CD14-positive monocyte (primary cell): ENCODE results near the gene HCK. TPM values are rescaled to one million over a fixed set of nuclear protein-coding genes. Genes with fewer than 3 reads are reported as not detected.

Experiments used
- DNase-seq, 3 donors: peaks; one replicate each; pipeline ENCODE4 v3.0.0-alpha.2; 2011 to 2022
- H2AFZ ChIP-seq: 2 replicates; pipeline ENCODE4 v1.6.0; 2012; ENCODE audit warnings: mild to moderate bottlenecking, low read depth, low read length, inconsistent platforms; ENCODE audit not compliant: insufficient read depth, poor library complexity, severe bottlenecking
- H3K27ac ChIP-seq, 2 donors: 1 replicate in 1 of 2; 2 replicates in 1 of 2; pipeline ENCODE4 v1.5.1; 2012 to 2013; ENCODE audit warnings: low read length in 2 of 2, control low read depth in 1 of 2, inconsistent platforms in 1 of 2, low read depth in 1 of 2, mild to moderate bottlenecking in 1 of 2
- H3K27me3 ChIP-seq, 2 donors: one replicate each; pipeline versions ENCODE4 v1.6.0 to v1.6.1; 2011 to 2013; ENCODE audit warnings: low read length in 2 of 2; ENCODE audit not compliant: control insufficient read depth in 2 of 2, insufficient read depth in 2 of 2
- H3K36me3 ChIP-seq, 2 donors: replicated peaks in 1 of 2; 1 replicate in 1 of 2; 2 replicates in 1 of 2; pipeline versions ENCODE4 v1.5.1 to v1.6.1; 2012 to 2013; ENCODE audit warnings: low read length in 2 of 2, control low read depth in 1 of 2, inconsistent platforms in 1 of 2, mild to moderate bottlenecking in 1 of 2; ENCODE audit not compliant: insufficient read depth in 2 of 2, control insufficient read depth in 1 of 2
- H3K4me1 ChIP-seq, 2 donors: 1 replicate in 1 of 2; 2 replicates in 1 of 2; pipeline versions ENCODE4 v1.5.1 to v1.6.1; 2012 to 2013; ENCODE audit warnings: low read length in 2 of 2, control low read depth in 1 of 2, inconsistent platforms in 1 of 2, mild to moderate bottlenecking in 1 of 2, moderate library complexity in 1 of 2; ENCODE audit not compliant: insufficient read depth in 2 of 2, control insufficient read depth in 1 of 2
- H3K4me2 ChIP-seq: replicated peaks from 2 replicates; pipeline ENCODE3; 2012; ENCODE audit warnings: low read length, moderate library complexity, mild to moderate bottlenecking; ENCODE audit not compliant: poor library complexity, severe bottlenecking; ENCODE audit errors: extremely low read depth
- H3K4me3 ChIP-seq, 3 experiments: fragments of 200-600 bp in 1 of 3; sonication (generic) in 1 of 3; replicated peaks in 1 of 3; 1 replicate in 2 of 3; 2 replicates in 1 of 3; pipeline ENCODE4 v1.5.1; 2011 to 2013; ENCODE audit warnings: low read length in 3 of 3, mild to moderate bottlenecking in 3 of 3, control low read depth in 2 of 3, low read depth in 2 of 3, inconsistent platforms in 1 of 3, moderate library complexity in 1 of 3
- H3K79me2 ChIP-seq: 2 replicates; pipeline ENCODE4 v1.6.0; 2012; ENCODE audit warnings: mild to moderate bottlenecking, control low read depth, inconsistent platforms, low read length, moderate library complexity; ENCODE audit not compliant: insufficient read depth
- H3K9ac ChIP-seq: 2 replicates; pipeline ENCODE4 v1.6.0; 2017; ENCODE audit warnings: low read length, mild to moderate bottlenecking; ENCODE audit not compliant: insufficient read depth, poor library complexity, severe bottlenecking
- H3K9me3 ChIP-seq, 2 donors: replicated peaks in 1 of 2; 1 replicate in 1 of 2; 2 replicates in 1 of 2; pipeline versions ENCODE4 v1.5.1 to v1.6.1; 2012 to 2013; ENCODE audit warnings: low read length in 2 of 2, control low read depth in 1 of 2; ENCODE audit not compliant: control insufficient read depth in 1 of 2, insufficient read depth in 1 of 2
- H4K20me1 ChIP-seq: 2 replicates; pipeline ENCODE4 v1.6.0; 2012; ENCODE audit warnings: mild to moderate bottlenecking, low read length, control low read depth, moderate library complexity; ENCODE audit not compliant: insufficient read depth
- H3K27ac Mint-ChIP-seq, 7 donors: one replicate each; pipeline ENCODE4 v1.8.0; 2020; ENCODE audit warnings: mild to moderate bottlenecking in 7 of 7, mixed read lengths in 7 of 7, moderate library complexity in 6 of 7, inconsistent platforms in 2 of 7
- H3K27me3 Mint-ChIP-seq, 3 donors: one replicate each; pipeline ENCODE4 v1.8.0; 2021 to 2022; ENCODE audit warnings: low read depth in 3 of 3, mild to moderate bottlenecking in 3 of 3, mixed read lengths in 3 of 3, moderate library complexity in 3 of 3, inconsistent platforms in 1 of 3
- H3K36me3 Mint-ChIP-seq, 2 donors: one replicate each; pipeline ENCODE4 v1.8.0; 2020; ENCODE audit warnings: mixed read lengths in 2 of 2, inconsistent platforms in 1 of 2, mild to moderate bottlenecking in 1 of 2
- H3K4me1 Mint-ChIP-seq: one replicate; pipeline ENCODE4 v1.8.0; 2020; ENCODE audit warnings: mild to moderate bottlenecking, mixed read lengths
- H3K4me3 Mint-ChIP-seq, 2 donors: one replicate each; pipeline ENCODE4 v1.8.0; 2020; ENCODE audit warnings: mild to moderate bottlenecking in 2 of 2, mixed read lengths in 2 of 2, moderate library complexity in 1 of 2
- H3K9me3 Mint-ChIP-seq, 7 donors: one replicate each; pipeline ENCODE4 v1.8.0; 2020 to 2022; ENCODE audit warnings: mixed read lengths in 7 of 7, mild to moderate bottlenecking in 6 of 7, moderate library complexity in 6 of 7, inconsistent platforms in 2 of 7
- WGBS: methylation state at CpG from one replicate; pipeline ENCODE4 v1.1.5; 2013; ENCODE audit warnings: missing lambda C conversion rate; ENCODE audit not compliant: insufficient coverage; 5-methylcytosine and 5-hydroxymethylcytosine counted together
- intact Hi-C, 2 donors: fragments of 100-400 bp; cut with micrococcal nuclease; formaldehyde crosslinking; loops; one replicate each; pipeline versions ENCODE4 v1.15.0 to v1.15.1; 2023
- polyA plus RNA-seq, 3 donors: library from polyadenylated mRNA; depleted of rRNA in 1 of 3; unstranded in 2 of 3; stranded (reverse) in 1 of 3; fragments of 300-500 nt in 2 of 3; fragments of >200 nt in 1 of 3; fragmentation: Illumina TruSeq in 2 of 3; gene quantifications; 1 replicate in 2 of 3; 2 replicates in 1 of 3; pipeline ENCODE4 v1.2.3, GENCODE V29; 2012 to 2021
- TF ChIP-seq, protein P1 (sequence below): fragments of 200-600 bp; IDR thresholded peaks from one replicate; pipeline ENCODE4 v1.8.0; 2022; ENCODE audit warnings: antibody characterized with exemption, mild to moderate bottlenecking

HCK gene
- polyA plus RNA-seq, 3 donors: 430 to 688 (median 526) TPM

DNA sequence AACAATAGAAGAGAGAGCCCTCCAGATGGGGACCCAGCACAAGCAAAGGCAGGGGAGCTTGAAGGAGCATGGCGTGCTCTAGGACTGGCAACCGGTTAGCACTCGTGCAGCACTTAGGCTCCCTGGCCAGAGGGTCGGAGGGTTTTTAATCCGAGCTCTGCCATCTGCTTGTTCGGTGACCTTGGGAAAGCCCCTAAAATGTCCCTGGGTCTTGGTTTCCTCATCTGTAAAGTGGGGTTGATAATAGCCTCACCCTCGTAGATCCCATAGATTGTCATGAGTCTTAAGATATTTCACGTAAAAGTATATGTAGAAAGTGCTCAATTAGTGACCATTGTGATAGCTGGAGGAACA is 16.6 kb upstream of the HCK start:
- Mint-ChIP-seq H3K4me3 (peak overlapping the region in 1 of 2 donors; percentile 81), H3K27me3 (peaks cover 2 to 4% (median 2%) of the 10 kb centered on the region in 3 donors), H3K4me1 (peaks cover 89% of the 10 kb centered on the region), H3K36me3 (peaks cover 0 to 3% of the 10 kb centered on the region in 2 donors), H3K9me3 (peaks cover 3 to 10% (median 6%) of the 10 kb centered on the region in 7 donors), H3K27ac (peak overlapping the region; percentile 96 to 100 (median 98))
- Histone ChIP-seq H3K4me3 (peak overlapping the region in 1 of 3 experiments; percentile 51), H4K20me1 (no peaks in the 10 kb centered on the region), H3K4me1 (peaks cover 93 to 98% of the 10 kb centered on the region in 2 donors), H3K36me3 (no peaks in the 10 kb centered on the region), H3K27ac (peak overlapping the region; percentile 94 to 99), H3K4me2 (peak overlapping the region; percentile 65), H3K79me2 (peaks cover 11% of the 10 kb centered on the region), H2AFZ (no peak overlapping the region), H3K9ac (peak overlapping the region; percentile 66), H3K9me3 (peaks cover 0 to 6% of the 10 kb centered on the region in 2 donors), H3K27me3 (no peaks in the 10 kb centered on the region)
- intact Hi-C loops: loop anchor here (5.0 to 10.0 kb wide), 2 partner anchors 37 to 211 kb away; no protein-coding TSS in a partner anchor
- 95% methylated on average over 8 of the region's 8 CpGs for WGBS
- DNase-seq: peak in 1 of 3 donors; percentile 77
- TF ChIP-seq, protein P1, sequence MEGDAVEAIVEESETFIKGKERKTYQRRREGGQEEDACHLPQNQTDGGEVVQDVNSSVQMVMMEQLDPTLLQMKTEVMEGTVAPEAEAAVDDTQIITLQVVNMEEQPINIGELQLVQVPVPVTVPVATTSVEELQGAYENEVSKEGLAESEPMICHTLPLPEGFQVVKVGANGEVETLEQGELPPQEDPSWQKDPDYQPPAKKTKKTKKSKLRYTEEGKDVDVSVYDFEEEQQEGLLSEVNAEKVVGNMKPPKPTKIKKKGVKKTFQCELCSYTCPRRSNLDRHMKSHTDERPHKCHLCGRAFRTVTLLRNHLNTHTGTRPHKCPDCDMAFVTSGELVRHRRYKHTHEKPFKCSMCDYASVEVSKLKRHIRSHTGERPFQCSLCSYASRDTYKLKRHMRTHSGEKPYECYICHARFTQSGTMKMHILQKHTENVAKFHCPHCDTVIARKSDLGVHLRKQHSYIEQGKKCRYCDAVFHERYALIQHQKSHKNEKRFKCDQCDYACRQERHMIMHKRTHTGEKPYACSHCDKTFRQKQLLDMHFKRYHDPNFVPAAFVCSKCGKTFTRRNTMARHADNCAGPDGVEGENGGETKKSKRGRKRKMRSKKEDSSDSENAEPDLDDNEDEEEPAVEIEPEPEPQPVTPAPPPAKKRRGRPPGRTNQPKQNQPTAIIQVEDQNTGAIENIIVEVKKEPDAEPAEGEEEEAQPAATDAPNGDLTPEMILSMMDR: peak; percentile 14

DNA sequence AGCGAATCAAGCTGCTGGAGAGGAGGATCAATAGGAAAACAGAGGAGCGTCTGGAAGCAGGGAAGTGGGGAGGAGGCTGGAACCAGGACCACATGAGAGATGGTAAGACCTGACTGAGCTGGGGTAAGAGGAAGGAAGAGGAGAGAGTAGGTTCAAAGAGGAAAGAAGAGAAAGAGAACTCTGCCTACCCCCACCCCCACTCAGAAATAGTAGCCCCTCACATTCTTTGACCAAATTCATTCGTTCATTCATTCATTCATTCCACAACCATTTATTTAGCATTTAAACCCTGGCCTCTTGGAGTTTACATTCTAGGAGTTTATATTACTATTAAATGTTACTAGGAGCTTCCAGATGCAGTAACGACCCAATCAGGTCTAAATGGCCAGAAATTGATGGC is 15.8 kb upstream of the HCK start:
- no peaks in the 10 kb centered on the region for H3K27me3 ChIP-seq
- H4K20me1 ChIP-seq: no peaks in the 10 kb centered on the region
- H3K79me2 ChIP-seq: peaks cover 11% of the 10 kb centered on the region
- H3K27ac Mint-ChIP-seq: peak overlapping the region; percentile 92 to 100 (median 98)
- H3K4me2 ChIP-seq: peak overlapping the region; percentile 50
- WGBS: 33% methylated on average over 3 of the region's 4 CpGs
- intact Hi-C loops: loop anchor here (5.0 to 10.0 kb wide), 2 partner anchors 36 to 211 kb away; no protein-coding TSS in a partner anchor
- peak overlapping the region in 1 of 3 experiments; percentile 51 for H3K4me3 ChIP-seq
- peak in 1 of 3 donors; percentile 42 for DNase-seq
- no peak overlapping the region for H2AFZ ChIP-seq
- H3K36me3 Mint-ChIP-seq: peaks cover 0 to 3% of the 10 kb centered on the region in 2 donors
- no peak overlapping the region for H3K9ac ChIP-seq
- H3K4me1 Mint-ChIP-seq: peaks cover 94% of the 10 kb centered on the region
- peak overlapping the region; percentile 94 to 99 for H3K27ac ChIP-seq
- peak overlapping the region in 1 of 2 donors; percentile 67 for H3K4me3 Mint-ChIP-seq
- H3K4me1 ChIP-seq: peaks cover 97 to 100% of the 10 kb centered on the region in 2 donors
- TF ChIP-seq, protein P1: no peak
- peaks cover 0 to 2% (median 2%) of the 10 kb centered on the region in 3 donors for H3K27me3 Mint-ChIP-seq
- H3K36me3 ChIP-seq: no peaks in the 10 kb centered on the region
- peaks cover 0 to 6% of the 10 kb centered on the region in 2 donors for H3K9me3 ChIP-seq
- H3K9me3 Mint-ChIP-seq: peaks cover 3 to 10% (median 6%) of the 10 kb centered on the region in 7 donors
